Measurements from ENCODE around the gene KRT80.

Gene KRT80

DNA sequence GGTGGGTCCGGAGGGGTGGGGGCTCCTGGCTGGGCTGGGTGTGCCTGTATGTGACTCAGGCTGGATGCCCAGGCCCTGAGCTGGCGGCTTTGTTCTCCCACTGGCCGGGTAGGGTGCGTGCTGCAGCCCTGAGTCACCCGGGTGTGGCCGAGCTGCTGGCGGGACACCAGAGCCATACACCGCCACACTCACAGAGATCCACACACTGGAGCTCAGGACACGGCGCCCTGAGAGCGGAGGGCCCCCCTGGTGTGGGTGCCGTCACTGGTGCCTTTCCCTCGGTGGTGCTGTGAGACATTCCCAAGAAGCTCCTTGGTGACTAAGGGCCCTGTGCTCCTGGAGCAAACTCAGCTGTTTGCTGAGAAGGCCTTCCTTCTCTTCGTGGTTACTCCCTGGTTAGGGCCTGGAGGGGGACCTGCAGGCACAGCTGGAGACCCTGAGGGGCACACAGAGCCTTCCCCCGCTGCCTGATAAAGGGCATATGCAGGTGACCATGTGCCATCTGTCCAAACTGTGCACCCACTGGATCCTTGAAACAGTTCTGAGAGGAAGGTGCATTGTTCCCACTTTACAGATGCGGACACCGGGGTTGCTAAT is 44.3 kb downstream of the KRT80 start:
- H3K9me3 ChIP-seq, result no peaks in the 10 kb centered on the region
- H3K36me3 ChIP-seq, result no peaks in the 10 kb centered on the region
- no peak overlapping the region for H3K4me3 ChIP-seq (ENCODE audit: low read depth in 1 of 2, low read length in 1 of 2)
- no peak for TF ChIP-seq CTCF (IDR thresholded peaks at IDR 0.05)
- peaks cover 25% of the 10 kb centered on the region for H3K27me3 ChIP-seq
- H3K4me1 ChIP-seq (ENCODE audit: control insufficient read depth in 1 of 2, insufficient read depth in 1 of 2, low read depth in 1 of 2, low read length in 1 of 2), result peaks cover 0 to 5% of the 10 kb centered on the region in 2 experiments
- H3K27ac ChIP-seq, result no peak overlapping the region

GRCh38 chr12:52146822-52147366 is 44.9 kb downstream of the KRT80 start:
- Histone ChIP-seq H3K36me3 (no peaks in the 10 kb centered on the region), H3K4me3 (ENCODE audit: low read depth in 1 of 2, low read length in 1 of 2) (no peak overlapping the region), H3K9me3 (no peaks in the 10 kb centered on the region), H3K27ac (no peak overlapping the region), H3K4me1 (ENCODE audit: control insufficient read depth in 1 of 2, insufficient read depth in 1 of 2, low read depth in 1 of 2, low read length in 1 of 2) (no peaks in the 10 kb centered on the region), H3K27me3 (peaks cover 19% of the 10 kb centered on the region)
- TF ChIP-seq CTCF (IDR thresholded peaks at IDR 0.05), result no peak

DNA sequence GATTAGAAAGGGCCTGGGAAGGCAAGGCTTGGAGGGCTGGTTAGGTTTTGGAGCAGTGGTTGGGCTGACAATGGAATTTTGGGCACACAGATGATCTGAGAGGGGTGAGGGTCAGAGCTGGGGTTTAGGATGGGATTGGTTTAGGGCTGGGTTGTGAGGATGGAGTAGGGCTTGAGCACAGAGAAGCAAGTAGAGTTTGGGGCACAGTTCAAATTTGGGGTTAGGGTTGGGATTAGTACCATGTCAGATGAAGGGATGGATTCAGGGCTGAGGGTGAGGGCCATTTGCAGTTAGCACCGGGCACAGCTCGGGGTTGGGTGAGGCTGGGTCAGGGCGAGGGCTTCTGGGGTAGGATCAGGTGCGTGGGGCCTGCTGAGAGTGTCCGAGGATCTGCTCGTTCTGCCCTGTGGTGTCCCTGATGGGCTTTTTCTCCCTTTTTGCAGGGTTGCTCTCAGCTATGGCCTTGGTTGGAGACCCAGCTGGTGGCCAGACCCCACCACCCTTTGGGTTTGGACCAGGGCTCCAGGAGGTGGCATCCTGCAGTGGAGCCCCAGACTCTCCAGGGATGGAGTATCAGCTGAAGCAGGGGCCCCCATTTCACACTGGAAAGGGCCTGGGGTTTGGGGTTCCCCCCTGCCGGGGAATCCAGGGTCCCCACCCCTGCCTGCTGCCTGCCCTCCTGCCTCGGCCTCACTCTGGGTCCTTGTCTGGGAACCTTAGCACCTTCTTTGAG is 45.6 kb downstream of the KRT80 start:
- no peak overlapping the region for H3K27ac ChIP-seq

GRCh38 chr12:52145228-52146088 is 46.4 kb downstream of the KRT80 start:
- H3K36me3 ChIP-seq, result no peaks in the 10 kb centered on the region
- no peaks in the 10 kb centered on the region for H3K4me1 ChIP-seq (ENCODE audit: control insufficient read depth in 1 of 2, insufficient read depth in 1 of 2, low read depth in 1 of 2, low read length in 1 of 2)
- H3K27me3 ChIP-seq, result peaks cover 5% of the 10 kb centered on the region
- H3K9me3 ChIP-seq, result no peaks in the 10 kb centered on the region
- H3K27ac ChIP-seq, result no peak overlapping the region
- no peak overlapping the region for H3K4me3 ChIP-seq (ENCODE audit: low read depth in 1 of 2, low read length in 1 of 2)
- no peak for TF ChIP-seq CTCF (IDR thresholded peaks at IDR 0.05)

More for the DNA sequence above, 45.6 kb downstream of the KRT80 start:
- H3K36me3 ChIP-seq, result no peaks in the 10 kb centered on the region
- no peaks in the 10 kb centered on the region for H3K9me3 ChIP-seq
- no peak overlapping the region for H3K4me3 ChIP-seq (ENCODE audit: low read depth in 1 of 2, low read length in 1 of 2)
- no peaks in the 10 kb centered on the region for H3K4me1 ChIP-seq (ENCODE audit: control insufficient read depth in 1 of 2, insufficient read depth in 1 of 2, low read depth in 1 of 2, low read length in 1 of 2)
- H3K27me3 ChIP-seq, result peaks cover 13% of the 10 kb centered on the region
- TF ChIP-seq CTCF (IDR thresholded peaks at IDR 0.05), result no peak

GRCh38 chr12:52144512-52145227 is 47.1 kb downstream of the KRT80 start:
- H3K4me1 ChIP-seq (ENCODE audit: control insufficient read depth in 1 of 2, insufficient read depth in 1 of 2, low read depth in 1 of 2, low read length in 1 of 2), result no peaks in the 10 kb centered on the region
- TF ChIP-seq CTCF (IDR thresholded peaks at IDR 0.05), result no peak
- H3K4me3 ChIP-seq (ENCODE audit: low read depth in 1 of 2, low read length in 1 of 2), result no peak overlapping the region
- H3K27me3 ChIP-seq, result peaks cover 1% of the 10 kb centered on the region
- H3K36me3 ChIP-seq, result no peaks in the 10 kb centered on the region
- H3K9me3 ChIP-seq, result no peaks in the 10 kb centered on the region
- H3K27ac ChIP-seq, result no peak overlapping the region

Data from neutrophil (primary cell).